Eye (tissue), 1 donor: ENCODE results near the gene ADAMTS12.
"Not testable (repeated sequence)": the region's sequence is repeated elsewhere in the genome, so short reads cannot be mapped to it uniquely, and the experiment has no call there.

ENCODE experiments used
- DNase-seq: peaks from one replicate; pipeline ENCODE4 v3.0.0-alpha.2; 2015

The ADAMTS12 gene, protein sequence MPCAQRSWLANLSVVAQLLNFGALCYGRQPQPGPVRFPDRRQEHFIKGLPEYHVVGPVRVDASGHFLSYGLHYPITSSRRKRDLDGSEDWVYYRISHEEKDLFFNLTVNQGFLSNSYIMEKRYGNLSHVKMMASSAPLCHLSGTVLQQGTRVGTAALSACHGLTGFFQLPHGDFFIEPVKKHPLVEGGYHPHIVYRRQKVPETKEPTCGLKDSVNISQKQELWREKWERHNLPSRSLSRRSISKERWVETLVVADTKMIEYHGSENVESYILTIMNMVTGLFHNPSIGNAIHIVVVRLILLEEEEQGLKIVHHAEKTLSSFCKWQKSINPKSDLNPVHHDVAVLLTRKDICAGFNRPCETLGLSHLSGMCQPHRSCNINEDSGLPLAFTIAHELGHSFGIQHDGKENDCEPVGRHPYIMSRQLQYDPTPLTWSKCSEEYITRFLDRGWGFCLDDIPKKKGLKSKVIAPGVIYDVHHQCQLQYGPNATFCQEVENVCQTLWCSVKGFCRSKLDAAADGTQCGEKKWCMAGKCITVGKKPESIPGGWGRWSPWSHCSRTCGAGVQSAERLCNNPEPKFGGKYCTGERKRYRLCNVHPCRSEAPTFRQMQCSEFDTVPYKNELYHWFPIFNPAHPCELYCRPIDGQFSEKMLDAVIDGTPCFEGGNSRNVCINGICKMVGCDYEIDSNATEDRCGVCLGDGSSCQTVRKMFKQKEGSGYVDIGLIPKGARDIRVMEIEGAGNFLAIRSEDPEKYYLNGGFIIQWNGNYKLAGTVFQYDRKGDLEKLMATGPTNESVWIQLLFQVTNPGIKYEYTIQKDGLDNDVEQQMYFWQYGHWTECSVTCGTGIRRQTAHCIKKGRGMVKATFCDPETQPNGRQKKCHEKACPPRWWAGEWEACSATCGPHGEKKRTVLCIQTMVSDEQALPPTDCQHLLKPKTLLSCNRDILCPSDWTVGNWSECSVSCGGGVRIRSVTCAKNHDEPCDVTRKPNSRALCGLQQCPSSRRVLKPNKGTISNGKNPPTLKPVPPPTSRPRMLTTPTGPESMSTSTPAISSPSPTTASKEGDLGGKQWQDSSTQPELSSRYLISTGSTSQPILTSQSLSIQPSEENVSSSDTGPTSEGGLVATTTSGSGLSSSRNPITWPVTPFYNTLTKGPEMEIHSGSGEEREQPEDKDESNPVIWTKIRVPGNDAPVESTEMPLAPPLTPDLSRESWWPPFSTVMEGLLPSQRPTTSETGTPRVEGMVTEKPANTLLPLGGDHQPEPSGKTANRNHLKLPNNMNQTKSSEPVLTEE (N-terminal part only)

GRCh38 chr5:33891788-33892619 lies at the start of gene ADAMTS12:
Gene ADAMTS12 (minus strand): TSS chr5:33891990. CDS start chr5:33891856, 134 bp downstream.
- peak; percentile 87 for DNase-seq

DNA sequence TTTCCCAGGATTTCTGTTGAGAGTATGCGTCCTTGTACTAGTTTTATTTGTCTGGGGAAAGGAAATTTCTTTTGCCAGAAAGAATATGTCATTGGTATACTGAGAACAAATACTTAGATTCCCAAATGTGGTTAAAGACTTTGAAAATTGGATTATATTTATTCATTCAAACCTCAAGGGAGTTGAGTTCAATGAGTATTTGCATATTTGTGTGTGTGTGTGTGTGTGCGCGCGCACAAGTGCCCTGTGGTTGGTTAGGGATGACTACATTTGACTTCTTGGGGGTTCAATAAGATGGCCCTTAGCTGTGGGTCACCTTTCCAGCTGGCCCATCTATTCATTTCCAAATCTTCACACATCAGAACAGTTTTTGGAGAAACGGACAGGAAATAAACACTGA lies 49.3 kb upstream of the ADAMTS12 start:
- DNase-seq, result no peak

DNA sequence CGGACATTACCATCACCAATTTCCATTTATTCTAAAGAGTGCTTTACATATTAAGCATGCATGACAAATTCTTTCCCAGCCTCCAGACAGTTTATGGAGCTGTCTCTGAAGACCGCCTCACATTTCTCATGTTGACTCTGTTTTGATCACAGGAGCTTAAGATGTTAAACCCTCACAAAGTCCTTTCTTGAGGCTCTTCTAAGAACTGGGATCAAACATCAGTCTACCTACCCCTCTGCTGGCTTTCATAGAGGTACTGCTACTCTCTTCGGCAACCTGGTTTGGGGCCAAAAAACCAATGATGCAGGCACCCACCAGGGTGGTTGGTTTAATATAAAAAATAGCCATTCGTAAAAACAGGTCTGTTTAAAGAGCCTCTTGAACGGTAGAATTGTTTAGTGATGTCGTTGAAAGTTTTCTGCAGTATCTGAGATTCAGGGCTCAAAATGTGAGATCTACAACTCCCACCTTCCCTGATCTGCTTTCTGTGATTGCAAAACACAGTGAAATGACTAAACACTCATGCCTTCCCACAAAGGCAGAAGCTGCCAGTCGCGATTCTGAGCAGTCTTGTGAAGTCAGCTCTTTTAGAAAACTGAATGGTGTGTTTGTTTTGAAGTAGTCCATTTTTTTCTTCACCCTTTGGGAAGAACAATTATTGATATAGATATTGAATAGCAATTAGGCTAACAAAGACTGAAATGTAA lies 47.9 kb upstream of the ADAMTS12 start:
- no peak for DNase-seq

GRCh38 chr5:33938881-33939280 lies 47.1 kb upstream of the ADAMTS12 start:
- DNase-seq, result no peak

DNA sequence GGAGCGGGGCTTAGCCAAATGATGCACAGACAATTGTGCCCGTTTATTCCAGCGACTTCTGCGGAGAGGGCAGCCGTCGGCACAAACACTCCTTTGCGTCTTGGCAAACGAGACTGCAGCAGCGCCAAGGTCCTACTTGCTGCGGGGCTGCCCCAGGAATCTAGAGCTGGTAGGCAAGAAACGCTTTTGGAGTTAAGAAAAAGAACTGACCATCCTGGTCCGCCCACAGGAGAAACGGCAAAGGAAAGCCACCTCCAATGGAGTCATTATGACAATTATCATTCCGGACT lies 46.7 kb upstream of the ADAMTS12 start:
- peak; percentile 15 for DNase-seq

- peak; percentile 23 for DNase-seq
Measured at GRCh38 chr5:33937707-33938506, 46.1 kb upstream of the ADAMTS12 start.

DNA sequence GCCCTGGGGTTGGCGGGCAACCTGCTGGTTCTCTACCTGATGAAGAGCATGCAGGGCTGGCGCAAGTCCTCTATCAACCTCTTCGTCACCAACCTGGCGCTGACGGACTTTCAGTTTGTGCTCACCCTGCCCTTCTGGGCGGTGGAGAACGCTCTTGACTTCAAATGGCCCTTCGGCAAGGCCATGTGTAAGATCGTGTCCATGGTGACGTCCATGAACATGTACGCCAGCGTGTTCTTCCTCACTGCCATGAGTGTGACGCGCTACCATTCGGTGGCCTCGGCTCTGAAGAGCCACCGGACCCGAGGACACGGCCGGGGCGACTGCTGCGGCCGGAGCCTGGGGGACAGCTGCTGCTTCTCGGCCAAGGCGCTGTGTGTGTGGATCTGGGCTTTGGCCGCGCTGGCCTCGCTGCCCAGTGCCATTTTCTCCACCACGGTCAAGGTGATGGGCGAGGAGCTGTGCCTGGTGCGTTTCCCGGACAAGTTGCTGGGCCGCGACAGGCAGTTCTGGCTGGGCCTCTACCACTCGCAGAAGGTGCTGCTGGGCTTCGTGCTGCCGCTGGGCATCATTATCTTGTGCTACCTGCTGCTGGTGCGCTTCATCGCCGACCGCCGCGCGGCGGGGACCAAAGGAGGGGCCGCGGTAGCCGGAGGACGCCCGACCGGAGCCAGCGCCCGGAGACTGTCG lies 45.4 kb upstream of the ADAMTS12 start:
- DNase-seq, result peak; percentile 21

DNA sequence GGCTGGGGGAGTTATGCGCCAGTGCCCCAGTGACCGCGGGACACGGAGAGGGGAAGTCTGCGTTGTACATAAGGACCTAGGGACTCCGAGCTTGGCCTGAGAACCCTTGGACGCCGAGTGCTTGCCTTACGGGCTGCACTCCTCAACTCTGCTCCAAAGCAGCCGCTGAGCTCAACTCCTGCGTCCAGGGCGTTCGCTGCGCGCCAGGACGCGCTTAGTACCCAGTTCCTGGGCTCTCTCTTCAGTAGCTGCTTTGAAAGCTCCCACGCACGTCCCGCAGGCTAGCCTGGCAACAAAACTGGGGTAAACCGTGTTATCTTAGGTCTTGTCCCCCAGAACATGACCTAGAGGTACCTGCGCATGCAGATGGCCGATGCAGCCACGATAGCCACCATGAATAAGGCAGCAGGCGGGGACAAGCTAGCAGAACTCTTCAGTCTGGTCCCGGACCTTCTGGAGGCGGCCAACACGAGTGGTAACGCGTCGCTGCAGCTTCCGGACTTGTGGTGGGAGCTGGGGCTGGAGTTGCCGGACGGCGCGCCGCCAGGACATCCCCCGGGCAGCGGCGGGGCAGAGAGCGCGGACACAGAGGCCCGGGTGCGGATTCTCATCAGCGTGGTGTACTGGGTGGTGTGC lies 44.7 kb upstream of the ADAMTS12 start, which contains the start of gene RXFP3:
TSS of gene RXFP3 (plus strand) at position 6 of the 636 bp plus-strand sequence. CDS start at position 361, 355 bp downstream.
- DNase-seq, result no peak

DNA sequence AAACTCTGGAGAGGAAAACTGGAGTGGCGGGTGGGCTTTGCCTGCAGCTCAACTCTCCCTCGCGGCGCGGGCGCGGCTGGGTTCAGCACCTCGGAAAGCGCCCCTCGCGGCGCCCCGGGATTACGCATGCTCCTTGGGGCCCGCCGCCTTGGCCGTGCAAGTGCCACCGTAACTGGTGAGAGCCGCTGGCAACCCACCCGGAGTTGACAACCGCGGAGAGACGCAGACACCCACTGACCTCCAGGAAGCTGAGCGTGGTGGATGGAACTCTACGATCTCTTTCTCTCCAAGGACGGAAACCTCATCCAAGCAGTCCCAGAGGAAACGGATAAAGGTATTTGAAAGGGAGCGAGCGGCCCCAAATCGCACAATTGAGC lies 44.2 kb upstream of the ADAMTS12 start:
- DNase-seq, result peak; percentile 88

DNA sequence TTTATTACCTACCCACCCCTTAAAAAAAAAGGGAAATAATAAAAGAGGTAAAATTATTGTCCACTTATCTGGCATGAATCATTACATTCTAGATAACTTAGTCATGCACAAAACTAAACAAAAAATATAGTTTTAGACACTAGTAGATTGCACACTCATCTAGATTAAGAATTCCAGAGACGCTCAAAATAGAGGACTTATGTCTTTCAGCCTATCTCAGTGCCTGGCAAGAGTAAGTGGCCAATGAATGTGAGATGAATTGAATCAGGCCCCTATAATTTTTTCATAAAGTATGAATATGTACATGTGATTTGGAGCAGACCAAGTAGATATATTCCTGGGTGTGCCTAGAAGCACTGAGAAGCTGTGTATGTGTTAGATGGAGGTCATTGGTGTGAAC lies 42.4 kb upstream of the ADAMTS12 start:
- DNase-seq, result no peak

- DNase-seq, result no peak
Measured at GRCh38 chr5:33933723-33934169, 42.0 kb upstream of the ADAMTS12 start.

DNA sequence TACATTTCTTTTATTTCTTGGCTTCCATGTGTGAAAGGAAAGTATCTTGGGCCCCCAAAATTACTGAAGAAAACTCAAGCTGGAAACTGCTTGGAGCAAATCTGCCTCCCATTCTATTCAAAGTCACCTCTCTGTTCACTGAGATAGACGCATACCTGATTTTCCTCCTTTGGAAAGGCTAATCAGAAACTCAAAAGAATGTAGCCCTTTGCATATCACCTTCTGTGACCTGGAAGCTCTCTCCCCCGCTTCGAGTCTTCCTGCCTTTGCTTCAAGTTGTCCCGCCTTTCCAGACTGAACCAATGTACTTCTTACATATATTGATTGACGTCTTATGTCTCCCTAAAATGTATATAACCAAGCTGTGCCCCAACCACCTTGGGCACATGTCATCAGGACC lies 39.3 kb upstream of the ADAMTS12 start:
- no peak for DNase-seq

DNA sequence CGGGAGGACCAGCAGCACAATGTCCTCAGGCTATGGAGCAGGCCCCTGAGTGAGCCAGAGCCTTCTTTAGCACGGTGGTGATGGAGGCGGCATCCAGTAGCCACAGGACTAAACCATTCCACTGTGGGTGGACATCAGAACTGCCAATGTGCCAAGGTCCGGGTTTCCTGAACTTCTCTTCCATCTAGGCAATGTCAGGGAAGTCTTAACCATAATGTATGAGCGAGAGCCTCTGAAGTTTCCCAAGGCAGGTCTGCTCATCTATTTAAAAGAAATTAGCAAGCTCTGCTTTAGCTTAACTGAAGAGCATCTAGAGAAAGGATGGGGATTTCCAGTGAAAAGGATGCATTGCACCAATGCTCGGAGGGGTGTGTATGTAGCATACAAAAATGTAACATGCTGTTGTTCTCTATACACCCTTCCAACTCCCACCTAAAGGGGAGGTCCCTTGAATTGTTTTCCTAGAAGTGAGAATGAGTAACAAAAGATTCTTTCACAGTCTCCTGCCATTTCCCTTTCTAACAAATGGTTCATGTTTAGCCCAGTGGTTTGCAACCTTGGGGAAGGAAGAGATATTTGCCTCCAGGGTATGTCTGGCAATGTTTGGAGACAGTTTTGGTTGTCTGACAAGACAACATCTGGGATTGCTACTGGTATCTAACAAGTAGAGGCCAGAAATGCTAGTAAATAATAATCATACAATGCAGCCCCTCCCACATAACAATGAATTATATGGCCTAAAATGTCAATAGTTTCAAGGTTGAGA lies 38.3 kb upstream of the ADAMTS12 start:
- no peak for DNase-seq

GRCh38 chr5:33928283-33928682 lies 36.5 kb upstream of the ADAMTS12 start:
- DNase-seq, result no peak

- no peak for DNase-seq
Measured at GRCh38 chr5:33927685-33928084, 35.9 kb upstream of the ADAMTS12 start.

DNA sequence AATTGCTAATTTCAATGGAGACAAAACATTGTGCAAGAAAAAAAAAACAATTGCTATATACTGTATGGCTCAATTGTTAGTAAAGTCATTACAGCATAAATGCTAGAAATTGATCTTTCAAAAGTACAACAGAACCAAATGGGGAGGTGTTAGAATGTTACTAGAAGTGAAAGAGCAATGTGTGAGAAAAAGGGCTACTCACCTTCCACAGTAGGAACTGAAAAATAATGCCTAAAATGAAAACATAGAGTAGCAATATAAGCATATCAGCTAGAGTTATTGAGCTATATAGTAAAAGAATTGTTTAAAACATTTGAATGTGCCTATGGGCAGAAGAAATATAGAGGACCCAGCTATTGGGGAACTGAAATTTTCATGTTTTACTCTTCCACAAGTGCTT lies 33.5 kb upstream of the ADAMTS12 start:
- no peak for DNase-seq

DNA sequence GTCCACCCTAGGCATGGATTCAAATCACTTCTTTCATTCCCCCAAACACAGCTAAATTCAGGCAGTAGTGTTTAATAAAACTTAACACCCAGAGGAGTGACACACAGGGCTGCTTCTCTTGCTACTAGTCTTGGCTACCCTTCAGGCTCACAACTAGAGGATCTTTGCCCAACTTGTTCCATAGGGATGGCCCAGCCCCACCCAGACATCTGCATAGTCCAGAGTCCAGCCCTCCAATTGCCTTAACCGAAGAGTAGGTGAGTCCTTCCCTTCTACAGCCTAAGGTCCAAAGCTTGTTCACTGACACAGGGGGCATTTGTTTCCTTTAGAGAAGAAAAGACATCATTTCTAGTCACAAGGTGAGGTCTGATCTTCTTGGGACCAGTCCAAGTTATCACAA lies 29.2 kb upstream of the ADAMTS12 start:
- no peak for DNase-seq

GRCh38 chr5:33914844-33915243 lies 23.1 kb upstream of the ADAMTS12 start:
- DNase-seq, result not testable (repeated sequence)

GRCh38 chr5:33906248-33906647 lies 14.5 kb upstream of the ADAMTS12 start:
- not testable (repeated sequence) for DNase-seq
